HepG2 (cell line): Measurements from ENCODE around the gene AAR2. TPM values are rescaled to one million over a fixed set of nuclear protein-coding genes. Genes with fewer than 3 reads are reported as not detected.

Experiments
- DBP ChIP-seq: sonication (generic); formaldehyde crosslinking; IDR thresholded peaks from 2 replicates; pipeline ENCODE4 v1.4.0; 2020; ENCODE audit warnings: missing genetic modification reagents; ENCODE audit errors: not compliant biosample characterization
- ELF1 ChIP-seq: sonication (generic); formaldehyde crosslinking; IDR thresholded peaks from 2 replicates; pipeline ENCODE4 v1.4.0; 2020; ENCODE audit warnings: missing genetic modification reagents
- LCORL ChIP-seq, 2 experiments: fragments of 450-650 bp in 1 of 2; sonication (generic) in 1 of 2; formaldehyde crosslinking in 1 of 2; IDR thresholded peaks; 2 replicates each; pipeline versions ENCODE4 v1.5.0 to v1.6.1; 2017 to 2020; ENCODE audit warnings: antibody characterized with exemption in 1 of 2, missing genetic modification reagents in 1 of 2
- MYNN ChIP-seq: sonication (generic); formaldehyde crosslinking; IDR thresholded peaks from 2 replicates; pipeline ENCODE4 v1.4.0; 2020; ENCODE audit warnings: mild to moderate bottlenecking, low read depth, missing genetic modification reagents
- NFKBIZ ChIP-seq: IDR thresholded peaks from 2 replicates; pipeline ENCODE4 v1.6.1; 2018; ENCODE audit warnings: missing genetic modification reagents, missing compliant biosample characterization
- POGZ ChIP-seq: sonication (generic); formaldehyde crosslinking; IDR thresholded peaks from 2 replicates; pipeline ENCODE4 v1.4.0; 2020; ENCODE audit warnings: mild to moderate bottlenecking, missing genetic modification reagents
- RFX3 ChIP-seq: IDR thresholded peaks from 2 replicates; pipeline ENCODE4 v1.6.1; 2016; ENCODE audit warnings: missing biosample characterization, missing genetic modification reagents
- SALL1 ChIP-seq: sonication (generic); formaldehyde crosslinking; IDR thresholded peaks from 2 replicates; pipeline ENCODE4 v1.8.0; 2022; ENCODE audit warnings: mild to moderate bottlenecking, missing genetic modification reagents
- SRF ChIP-seq: IDR thresholded peaks from 2 replicates; pipeline ENCODE4 v1.6.1; 2011; ENCODE audit warnings: mild to moderate bottlenecking, low read depth, low read length, moderate library complexity
- TEAD3 ChIP-seq: optimal IDR thresholded peaks from 2 replicates; pipeline ENCODE3; 2016; ENCODE audit warnings: borderline replicate concordance
- TSC22D2 ChIP-seq: sonication (generic); formaldehyde crosslinking; IDR thresholded peaks from 2 replicates; pipeline ENCODE4 v1.5.1; 2020; ENCODE audit warnings: missing genetic modification reagents, mild to moderate bottlenecking, borderline replicate concordance
- XRCC5 ChIP-seq: fragments of 200-400 bp; formaldehyde crosslinking; optimal IDR thresholded peaks from 2 replicates; pipeline ENCODE3; 2017; ENCODE audit warnings: mild to moderate bottlenecking, low read length
- YEATS4 ChIP-seq: sonication (generic); formaldehyde crosslinking; IDR thresholded peaks from 2 replicates; pipeline ENCODE4 v1.4.0; 2020; ENCODE audit warnings: missing genetic modification reagents, borderline replicate concordance
- ZBTB2 ChIP-seq: sonication (generic); formaldehyde crosslinking; IDR thresholded peaks from 2 replicates; pipeline ENCODE4 v1.8.0; 2022; ENCODE audit warnings: low read depth, missing genetic modification reagents
- ZNF607 ChIP-seq: sonication (generic); formaldehyde crosslinking; IDR thresholded peaks from 2 replicates; pipeline ENCODE4 v1.5.1; 2020; ENCODE audit warnings: missing genetic modification reagents, mild to moderate bottlenecking, borderline replicate concordance
- ZNF790 ChIP-seq: sonication (generic); formaldehyde crosslinking; IDR thresholded peaks from 2 replicates; pipeline ENCODE4 v1.8.0; 2022; ENCODE audit warnings: missing genetic modification reagents, mild to moderate bottlenecking, borderline replicate concordance
- ZNF878 ChIP-seq: sonication (generic); formaldehyde crosslinking; IDR thresholded peaks from 2 replicates; pipeline ENCODE4 v1.8.1; 2023; ENCODE audit warnings: mild to moderate bottlenecking, missing genetic modification reagents, moderate library complexity
- polyA plus RNA-seq, 8 experiments: library from polyadenylated mRNA; depleted of rRNA in 3 of 8; stranded (reverse) in 7 of 8; unstranded in 1 of 8; fragments of >200 nt; fragmentation: Illumina TruSeq in 4 of 8; extraction: Trizol in 4 of 8; gene quantifications; 2 replicates each; pipeline versions ENCODE4 v1.2.1 to v1.2.3, GENCODE V29; 2011 to 2016; ENCODE audit warnings: low read depth in 4 of 8, missing spikeins in 1 of 8, mixed read lengths in 1 of 8; ENCODE audit not compliant: insufficient read depth in 1 of 8
- total RNA-seq, 5 experiments: library from RNA; depleted of rRNA; stranded (reverse); fragments of >200 nt; fragmentation: Illumina TruSeq; extraction: Trizol; gene quantifications; 2 replicates each; pipeline ENCODE4 v1.2.3, GENCODE V29; 2016; ENCODE audit warnings: low read depth in 1 of 5
- TF ChIP-seq, protein P1 (sequence below), 2 experiments: IDR thresholded peaks; 2 replicates each; pipeline ENCODE4 v1.6.1; 2011 to 2012; ENCODE audit warnings: low read length in 2 of 2, borderline replicate concordance in 1 of 2, low read depth in 1 of 2, mild to moderate bottlenecking in 1 of 2, moderate library complexity in 1 of 2
- TF ChIP-seq, protein P2 (sequence below): sonication (generic); formaldehyde crosslinking; IDR thresholded peaks from 2 replicates; pipeline ENCODE4 v1.5.1; 2020; ENCODE audit warnings: missing genetic modification reagents, mild to moderate bottlenecking, borderline replicate concordance

Gene AAR2
- total and polyA plus RNA-seq, 2 of the 13 experiments (the other 11 are each of a cell fraction or from before 2014, with no cell fraction given): 45.2 to 46.2 TPM

DNA sequence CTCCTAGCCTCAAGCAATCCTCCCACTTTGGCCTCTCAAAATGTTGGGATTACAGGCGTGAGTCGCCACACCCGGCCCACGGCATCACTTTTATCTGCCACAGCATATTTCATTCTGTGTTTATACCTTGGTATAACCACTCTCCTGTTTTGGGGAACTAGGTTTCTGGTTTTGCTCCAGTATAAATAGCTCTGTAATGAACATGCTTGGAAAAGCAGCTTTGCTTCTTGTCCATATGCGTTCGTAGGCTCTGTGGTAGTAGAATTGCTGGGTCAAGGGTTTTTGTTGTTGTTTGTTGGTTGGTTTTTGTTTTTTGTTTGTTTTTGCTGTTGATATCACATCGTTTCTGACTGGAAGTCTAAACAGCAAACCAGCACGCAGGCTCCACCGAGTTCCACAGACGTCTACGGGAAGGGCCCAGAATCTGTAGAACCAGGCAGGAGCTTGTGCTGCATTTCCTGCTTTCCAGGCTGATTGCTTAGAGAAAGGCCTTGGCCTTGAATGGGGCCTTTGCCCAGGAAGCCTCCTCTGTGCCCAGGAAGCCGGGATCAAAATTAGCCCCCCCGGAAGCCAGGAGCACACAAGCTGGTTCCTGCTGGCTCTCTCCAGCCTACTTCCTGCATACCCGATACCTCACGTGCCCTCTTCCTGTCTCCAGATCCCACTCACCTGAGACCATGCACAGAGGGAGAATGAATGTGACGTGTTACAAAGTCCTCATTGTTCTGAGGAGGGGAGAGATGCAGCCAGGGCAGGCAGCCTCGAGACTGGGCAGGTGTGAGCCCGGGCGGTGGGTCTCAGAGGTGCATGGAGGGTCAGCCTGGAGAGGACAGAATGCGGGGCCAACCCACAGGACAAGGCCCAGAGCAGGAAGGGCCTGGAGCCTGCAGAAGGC, 34.7 kb downstream of the AAR2 start (continued):
- TF ChIP-seq, protein P1, sequence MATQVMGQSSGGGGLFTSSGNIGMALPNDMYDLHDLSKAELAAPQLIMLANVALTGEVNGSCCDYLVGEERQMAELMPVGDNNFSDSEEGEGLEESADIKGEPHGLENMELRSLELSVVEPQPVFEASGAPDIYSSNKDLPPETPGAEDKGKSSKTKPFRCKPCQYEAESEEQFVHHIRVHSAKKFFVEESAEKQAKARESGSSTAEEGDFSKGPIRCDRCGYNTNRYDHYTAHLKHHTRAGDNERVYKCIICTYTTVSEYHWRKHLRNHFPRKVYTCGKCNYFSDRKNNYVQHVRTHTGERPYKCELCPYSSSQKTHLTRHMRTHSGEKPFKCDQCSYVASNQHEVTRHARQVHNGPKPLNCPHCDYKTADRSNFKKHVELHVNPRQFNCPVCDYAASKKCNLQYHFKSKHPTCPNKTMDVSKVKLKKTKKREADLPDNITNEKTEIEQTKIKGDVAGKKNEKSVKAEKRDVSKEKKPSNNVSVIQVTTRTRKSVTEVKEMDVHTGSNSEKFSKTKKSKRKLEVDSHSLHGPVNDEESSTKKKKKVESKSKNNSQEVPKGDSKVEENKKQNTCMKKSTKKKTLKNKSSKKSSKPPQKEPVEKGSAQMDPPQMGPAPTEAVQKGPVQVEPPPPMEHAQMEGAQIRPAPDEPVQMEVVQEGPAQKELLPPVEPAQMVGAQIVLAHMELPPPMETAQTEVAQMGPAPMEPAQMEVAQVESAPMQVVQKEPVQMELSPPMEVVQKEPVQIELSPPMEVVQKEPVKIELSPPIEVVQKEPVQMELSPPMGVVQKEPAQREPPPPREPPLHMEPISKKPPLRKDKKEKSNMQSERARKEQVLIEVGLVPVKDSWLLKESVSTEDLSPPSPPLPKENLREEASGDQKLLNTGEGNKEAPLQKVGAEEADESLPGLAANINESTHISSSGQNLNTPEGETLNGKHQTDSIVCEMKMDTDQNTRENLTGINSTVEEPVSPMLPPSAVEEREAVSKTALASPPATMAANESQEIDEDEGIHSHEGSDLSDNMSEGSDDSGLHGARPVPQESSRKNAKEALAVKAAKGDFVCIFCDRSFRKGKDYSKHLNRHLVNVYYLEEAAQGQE (IDR thresholded peaks at IDR 0.05; ENCODE audit: borderline replicate concordance in 1 of 2, low read depth in 1 of 2, low read length in 2 of 2): peak in 1 of 2 experiments; percentile 31; a peak in 1 of 4 replicates
- TF ChIP-seq TEAD3 (peak; percentile 83), ZBTB2 (peak; percentile 39; the same call in 1 of the 2 replicates), POGZ (peak; percentile 44; the same call in 1 of the 2 replicates), TSC22D2 (CRISPR knock-in tag) (no peak), YEATS4 (CRISPR knock-in tag) (peak; percentile 23; the same call in 1 of the 2 replicates), ZNF878 (no peak), SRF (peak; percentile 30; the same call in 1 of the 2 replicates), ZNF607 (CRISPR knock-in tag) (peak; percentile 59), ELF1 (CRISPR knock-in tag) (peak; percentile 93), ZNF790 (CRISPR knock-in tag) (no peak), XRCC5 (peak; percentile 34), DBP (no peak), NFKBIZ (0 out of 2 replicates have a peak, but pooled peaks have one; percentile 20), LCORL (IDR thresholded peaks at IDR 0.05) (0 out of 2 replicates have a peak, but pooled peaks have one; percentile 30), LCORL (CRISPR knock-in tag; IDR thresholded peaks at IDR 0.05) (no peak), SALL1 (CRISPR knock-in tag) (peak; percentile 59), RFX3 (CRISPR knock-in tag) (no peak), MYNN (CRISPR knock-in tag) (no peak)
- TF ChIP-seq, protein P2, sequence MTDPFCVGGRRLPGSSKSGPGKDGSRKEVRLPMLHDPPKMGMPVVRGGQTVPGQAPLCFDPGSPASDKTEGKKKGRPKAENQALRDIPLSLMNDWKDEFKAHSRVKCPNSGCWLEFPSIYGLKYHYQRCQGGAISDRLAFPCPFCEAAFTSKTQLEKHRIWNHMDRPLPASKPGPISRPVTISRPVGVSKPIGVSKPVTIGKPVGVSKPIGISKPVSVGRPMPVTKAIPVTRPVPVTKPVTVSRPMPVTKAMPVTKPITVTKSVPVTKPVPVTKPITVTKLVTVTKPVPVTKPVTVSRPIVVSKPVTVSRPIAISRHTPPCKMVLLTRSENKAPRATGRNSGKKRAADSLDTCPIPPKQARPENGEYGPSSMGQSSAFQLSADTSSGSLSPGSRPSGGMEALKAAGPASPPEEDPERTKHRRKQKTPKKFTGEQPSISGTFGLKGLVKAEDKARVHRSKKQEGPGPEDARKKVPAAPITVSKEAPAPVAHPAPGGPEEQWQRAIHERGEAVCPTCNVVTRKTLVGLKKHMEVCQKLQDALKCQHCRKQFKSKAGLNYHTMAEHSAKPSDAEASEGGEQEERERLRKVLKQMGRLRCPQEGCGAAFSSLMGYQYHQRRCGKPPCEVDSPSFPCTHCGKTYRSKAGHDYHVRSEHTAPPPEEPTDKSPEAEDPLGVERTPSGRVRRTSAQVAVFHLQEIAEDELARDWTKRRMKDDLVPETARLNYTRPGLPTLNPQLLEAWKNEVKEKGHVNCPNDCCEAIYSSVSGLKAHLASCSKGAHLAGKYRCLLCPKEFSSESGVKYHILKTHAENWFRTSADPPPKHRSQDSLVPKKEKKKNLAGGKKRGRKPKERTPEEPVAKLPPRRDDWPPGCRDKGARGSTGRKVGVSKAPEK (CRISPR knock-in tag): 0 out of 2 replicates have a peak, but pooled peaks have one; percentile 57
